IPS-11a (cell line): Measurements from ENCODE around the gene CCBE1.
"Not testable (repeated sequence)": the region's sequence is repeated elsewhere in the genome, so short reads cannot be mapped to it uniquely, and the experiment has no call there.

Experiments used
- H3K4me3 ChIP-seq: one replicate; pipeline ENCODE4 v1.5.1; 2013; ENCODE audit warnings: low read depth, low read length, control low read depth

CCBE1 gene

GRCh38 chr18:59550174-59550516 lies 147.1 kb downstream of the CCBE1 start:
- H3K4me3 ChIP-seq, result no peak overlapping the region

- H3K4me3 ChIP-seq, result no peak overlapping the region
Measured at GRCh38 chr18:59549503-59550173, 147.6 kb downstream of the CCBE1 start.

- H3K4me3 ChIP-seq, result no peak overlapping the region
Measured at GRCh38 chr18:59547581-59548182, 149.5 kb downstream of the CCBE1 start.

DNA sequence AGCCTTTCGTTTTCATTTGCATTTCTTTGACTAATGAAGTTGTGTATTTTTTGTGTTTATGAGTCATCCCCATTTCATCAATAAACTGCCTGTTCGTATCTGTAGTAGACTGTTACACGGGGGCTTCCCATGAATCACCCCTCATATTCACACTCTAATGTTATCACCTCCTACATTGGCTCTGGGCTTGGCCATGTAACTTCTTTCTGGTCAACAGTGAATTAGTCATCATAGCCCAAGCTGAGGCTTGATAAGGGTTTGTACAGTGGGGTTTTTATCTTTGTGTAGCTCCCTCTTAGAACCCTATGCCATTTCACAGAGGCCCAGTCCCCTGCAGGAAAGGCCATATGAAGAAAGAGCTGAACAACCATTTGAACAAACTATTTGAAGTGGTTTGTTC lies 151.0 kb downstream of the CCBE1 start:
- H3K4me3 ChIP-seq, result no peak overlapping the region

DNA sequence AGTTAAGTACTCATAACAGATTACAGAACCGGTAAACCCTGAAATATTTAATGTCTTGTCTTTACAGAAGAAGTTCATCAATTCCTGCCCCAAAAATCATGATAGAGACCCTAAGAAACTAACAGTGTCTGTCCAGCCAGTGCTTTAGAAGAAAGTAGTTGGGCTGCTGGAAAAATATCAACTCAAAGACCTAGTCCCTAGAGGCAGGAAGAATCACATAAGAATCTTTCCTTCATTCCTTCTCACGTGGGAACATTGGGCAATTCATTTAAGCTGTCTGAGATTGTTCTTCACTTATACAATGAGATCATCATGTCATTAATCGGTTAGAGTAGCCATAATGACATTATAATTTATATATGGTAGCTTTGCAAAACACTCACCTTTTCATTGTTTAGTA lies 156.4 kb downstream of the CCBE1 start:
- H3K4me3 ChIP-seq, result no peak overlapping the region

DNA sequence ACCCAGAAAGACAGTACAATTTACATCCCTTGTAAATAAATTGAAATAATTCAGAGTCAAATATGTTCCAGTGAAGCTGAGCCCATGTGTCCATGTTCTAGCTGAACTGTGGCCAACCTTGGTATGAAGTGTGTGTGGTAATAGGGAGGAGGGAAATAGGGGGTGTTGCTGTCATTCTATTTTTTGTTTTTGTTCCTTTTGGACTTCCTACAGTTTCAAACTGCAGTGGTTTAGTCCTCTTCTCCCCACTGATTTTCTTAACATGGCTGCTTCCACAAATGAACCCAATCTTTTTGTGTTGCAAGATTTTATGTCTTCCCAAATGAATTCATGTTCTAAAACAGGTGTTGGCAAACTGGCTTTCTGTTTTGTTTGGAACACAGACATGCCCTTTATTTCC lies 156.9 kb downstream of the CCBE1 start:
- no peak overlapping the region for H3K4me3 ChIP-seq

- H3K4me3 ChIP-seq, result no peak overlapping the region
Measured at GRCh38 chr18:59539108-59539507, 158.1 kb downstream of the CCBE1 start.

DNA sequence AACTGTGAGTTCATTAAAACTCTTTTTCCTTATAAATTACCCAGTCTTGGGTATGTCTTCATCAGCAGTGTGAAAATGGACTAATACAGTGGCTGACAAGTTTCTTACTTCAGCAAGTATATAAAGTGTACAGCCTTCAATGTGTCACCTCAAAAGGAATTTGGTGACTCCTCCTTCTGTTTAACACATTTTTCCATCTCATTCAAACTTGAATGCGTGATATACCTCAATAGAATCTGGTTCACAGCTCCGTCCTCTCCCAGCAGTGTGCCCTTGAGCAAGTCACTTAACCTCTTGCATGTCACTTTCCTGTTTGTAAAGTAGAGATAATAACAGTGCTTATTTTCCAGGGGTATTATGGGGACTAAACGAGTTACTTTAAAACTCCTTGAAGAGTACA lies 159.6 kb downstream of the CCBE1 start:
- no peak overlapping the region for H3K4me3 ChIP-seq

- H3K4me3 ChIP-seq, result no peak overlapping the region
Measured at GRCh38 chr18:59536166-59536565, 161.1 kb downstream of the CCBE1 start.

DNA sequence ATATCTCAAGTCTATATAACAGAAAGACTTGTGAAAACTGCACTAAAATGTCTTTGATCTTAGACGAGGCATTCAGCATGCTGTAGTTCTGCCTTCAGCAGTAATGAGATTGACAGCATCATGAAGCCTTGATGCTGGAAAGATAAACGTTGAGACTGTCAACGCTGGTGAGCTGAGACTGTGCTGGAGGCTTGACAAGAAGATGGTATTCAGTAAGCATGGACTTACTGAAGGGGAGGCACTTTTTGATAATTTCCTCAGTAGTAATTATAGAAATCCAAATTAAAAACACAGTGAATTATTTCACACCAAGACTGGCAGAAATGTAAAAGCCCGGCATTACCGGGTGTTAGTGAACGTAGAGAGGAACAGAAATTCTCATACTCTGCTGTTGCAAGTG lies 162.2 kb downstream of the CCBE1 start:
- no peak overlapping the region for H3K4me3 ChIP-seq

DNA sequence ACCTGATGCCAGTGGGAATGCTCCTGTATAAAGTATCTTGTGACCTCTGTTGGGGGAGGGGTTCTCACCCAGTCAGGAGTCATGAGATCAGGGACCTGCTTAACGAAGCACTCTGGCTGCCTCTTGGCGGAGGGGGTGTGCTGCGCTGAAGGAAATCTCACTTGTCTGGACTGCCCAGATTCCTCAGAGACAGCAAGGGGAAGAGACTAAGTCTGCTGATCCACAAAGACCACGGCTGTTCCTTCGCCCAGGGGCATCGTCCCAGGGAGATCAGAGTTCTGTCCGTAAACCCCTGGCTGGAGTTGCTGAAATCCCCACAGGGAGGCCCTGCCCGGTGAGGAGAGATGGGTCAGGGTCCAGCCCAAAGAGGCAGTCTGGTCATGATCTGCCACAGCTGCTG lies 168.4 kb downstream of the CCBE1 start:
- H3K4me3 ChIP-seq, result no peak overlapping the region

DNA sequence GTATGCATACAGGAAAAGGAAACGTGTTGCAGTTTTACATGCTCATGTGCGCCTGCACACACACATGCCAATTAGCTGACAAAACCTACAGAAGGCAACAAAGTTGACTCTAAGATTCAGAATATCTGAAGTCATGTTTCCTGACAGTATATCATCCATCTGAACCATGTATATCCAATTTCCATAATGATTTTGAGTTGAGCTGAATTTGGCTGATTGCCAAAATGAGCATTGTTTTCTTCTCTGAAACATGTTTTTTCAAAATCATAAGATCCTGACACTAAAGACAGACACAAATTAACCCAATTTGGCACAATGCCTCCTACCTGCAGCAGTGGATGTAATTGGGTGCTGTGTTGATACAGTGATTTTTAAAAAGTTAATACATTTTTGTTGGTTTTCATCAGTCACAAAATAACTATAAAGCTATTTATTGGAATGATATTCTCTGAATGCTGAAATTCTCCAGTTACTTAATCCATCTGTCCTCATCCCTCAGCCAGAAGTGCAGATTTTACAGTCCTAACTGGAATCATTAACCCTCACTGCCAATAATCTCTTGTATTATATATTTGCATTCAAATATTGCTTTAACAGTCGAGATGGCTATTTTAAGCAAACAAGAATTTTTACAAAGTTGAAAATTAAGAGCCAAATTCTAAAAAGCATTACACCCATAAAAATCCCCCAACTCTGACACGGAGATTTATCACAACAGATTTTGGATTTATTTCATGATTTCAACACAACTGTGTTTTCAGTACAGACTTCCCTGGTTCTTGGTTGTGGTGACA lies 176.5 kb downstream of the CCBE1 start:
- no peak overlapping the region for H3K4me3 ChIP-seq

DNA sequence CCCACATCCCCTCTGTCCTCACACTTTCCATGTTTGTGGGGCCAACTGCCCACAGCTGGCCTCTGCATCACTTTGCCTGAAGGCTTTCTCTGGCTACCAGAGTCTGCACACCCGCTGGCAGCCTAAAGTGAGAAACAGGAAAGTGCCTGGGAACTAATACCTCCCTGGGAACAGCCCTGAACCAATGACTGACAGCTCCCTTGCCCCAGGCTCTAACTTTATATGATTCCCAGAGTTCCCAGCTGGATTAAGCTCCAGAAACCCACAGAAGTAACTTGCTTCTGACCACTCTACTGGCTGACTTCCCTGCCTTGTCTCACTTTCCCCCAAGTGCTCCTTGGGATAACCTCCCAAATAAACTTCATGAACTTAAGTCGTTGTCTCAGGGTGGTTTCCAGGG lies 178.5 kb downstream of the CCBE1 start:
- no peak overlapping the region for H3K4me3 ChIP-seq

DNA sequence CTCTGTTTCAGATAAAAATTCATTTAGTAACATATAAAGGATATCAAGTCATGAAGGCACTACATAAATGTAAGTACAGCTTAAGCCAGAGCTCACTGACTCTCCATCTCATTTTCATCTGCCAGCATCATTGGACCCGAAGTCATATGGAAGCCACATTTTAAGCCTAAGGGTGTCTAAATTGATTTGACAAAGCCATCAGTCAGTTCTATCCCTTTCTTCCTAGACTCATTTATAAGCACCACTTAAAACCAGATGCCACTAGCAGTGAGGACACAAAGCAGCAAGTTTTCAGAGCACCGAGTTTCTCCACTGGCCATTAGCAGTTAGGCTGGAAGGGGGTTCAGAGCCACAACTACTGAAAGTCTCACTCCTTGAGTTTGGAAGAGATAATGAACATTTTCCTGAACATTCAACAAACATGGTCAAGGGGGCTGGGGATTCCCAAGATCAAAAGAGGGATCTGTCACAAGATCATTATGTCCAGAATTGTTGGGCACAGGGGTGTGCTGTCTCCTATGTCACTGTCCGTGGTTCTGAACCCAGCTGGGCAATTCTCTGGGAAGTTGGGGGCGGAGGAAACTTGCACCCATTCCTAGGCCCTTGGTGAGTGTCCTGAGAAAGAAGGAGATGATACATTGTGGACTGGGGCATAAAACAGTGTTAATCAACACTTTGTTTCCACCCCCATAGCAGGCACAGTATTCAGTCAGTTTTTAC lies 179.6 kb downstream of the CCBE1 start:
- H3K4me3 ChIP-seq, result no peak overlapping the region

DNA sequence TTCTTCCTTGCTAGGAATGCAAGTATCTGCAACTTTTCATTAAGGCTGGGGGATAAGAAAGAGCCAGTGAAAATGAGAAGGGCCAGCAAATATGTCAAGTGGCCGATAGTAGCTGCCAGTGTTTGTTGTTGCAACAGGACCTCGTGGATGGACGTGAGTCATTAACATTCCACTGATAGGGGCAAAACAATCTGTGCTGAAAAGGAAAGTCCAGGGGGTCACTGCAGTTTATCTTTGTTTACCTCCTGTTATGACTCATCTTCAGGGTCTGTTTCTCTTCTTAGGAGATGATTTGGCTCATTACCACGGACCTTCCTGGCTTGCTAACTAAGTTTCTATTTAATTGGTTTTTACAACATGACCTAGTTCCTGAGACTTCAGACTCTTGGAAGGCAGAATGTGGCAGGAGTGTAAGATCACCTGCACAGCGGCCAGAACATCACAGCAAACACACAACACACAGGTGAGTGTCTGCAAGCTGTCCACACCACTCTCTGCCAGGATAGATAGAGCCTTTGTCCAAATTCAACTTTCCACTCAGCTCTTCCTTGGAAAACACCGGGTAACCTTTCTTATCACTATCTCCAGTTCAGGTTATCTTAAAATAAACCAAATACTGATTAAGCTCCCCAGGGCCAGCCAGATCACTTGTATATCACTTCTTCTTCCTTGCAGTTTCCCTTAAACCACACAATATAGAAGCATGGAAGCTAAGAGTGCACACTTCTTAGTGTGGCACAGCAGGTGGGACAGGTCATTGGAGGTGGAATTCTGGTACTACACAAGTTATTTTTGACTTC lies 180.7 kb downstream of the CCBE1 start:
- H3K4me3 ChIP-seq, result no peak overlapping the region

GRCh38 chr18:59515956-59516355 lies 181.3 kb downstream of the CCBE1 start:
- not testable (repeated sequence) for H3K4me3 ChIP-seq

DNA sequence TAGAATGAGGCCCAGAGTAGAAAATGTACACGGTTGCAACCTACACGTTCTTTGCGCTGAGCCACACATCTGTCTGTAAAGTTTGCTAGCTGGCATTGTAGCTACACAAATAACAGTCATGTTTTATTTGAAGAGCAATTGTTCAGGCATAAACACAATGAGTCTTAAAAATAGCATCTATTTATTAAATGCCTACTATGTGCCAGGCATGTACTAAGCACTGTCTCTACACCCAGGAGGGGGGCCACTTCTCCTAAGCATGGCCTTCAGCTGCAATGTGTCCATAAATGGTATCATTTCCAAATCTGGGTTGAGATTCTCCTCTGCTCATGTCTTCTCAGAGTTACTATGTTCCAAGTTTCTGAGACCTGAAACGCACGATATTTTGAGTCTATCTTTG lies 182.1 kb downstream of the CCBE1 start:
- H3K4me3 ChIP-seq, result no peak overlapping the region

DNA sequence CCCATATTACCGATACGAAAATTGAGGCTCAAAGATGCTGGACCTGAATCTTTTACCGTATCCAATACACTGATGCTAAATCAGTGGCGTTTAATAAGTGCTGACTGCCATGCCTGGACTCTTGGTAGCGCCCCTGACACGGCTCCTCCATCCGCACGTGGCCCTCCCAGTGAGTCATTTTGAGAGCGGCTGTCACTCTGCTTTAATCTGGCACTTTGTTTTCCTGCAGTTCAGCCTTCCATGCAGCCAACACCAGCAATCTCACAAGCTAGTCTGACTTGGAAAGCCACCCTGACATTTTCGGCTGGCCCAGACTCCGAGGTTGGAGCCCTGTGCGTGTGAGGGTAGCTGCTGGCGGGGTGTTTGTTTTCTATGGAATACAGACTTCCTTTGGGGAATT lies 183.0 kb downstream of the CCBE1 start:
- H3K4me3 ChIP-seq, result no peak overlapping the region

DNA sequence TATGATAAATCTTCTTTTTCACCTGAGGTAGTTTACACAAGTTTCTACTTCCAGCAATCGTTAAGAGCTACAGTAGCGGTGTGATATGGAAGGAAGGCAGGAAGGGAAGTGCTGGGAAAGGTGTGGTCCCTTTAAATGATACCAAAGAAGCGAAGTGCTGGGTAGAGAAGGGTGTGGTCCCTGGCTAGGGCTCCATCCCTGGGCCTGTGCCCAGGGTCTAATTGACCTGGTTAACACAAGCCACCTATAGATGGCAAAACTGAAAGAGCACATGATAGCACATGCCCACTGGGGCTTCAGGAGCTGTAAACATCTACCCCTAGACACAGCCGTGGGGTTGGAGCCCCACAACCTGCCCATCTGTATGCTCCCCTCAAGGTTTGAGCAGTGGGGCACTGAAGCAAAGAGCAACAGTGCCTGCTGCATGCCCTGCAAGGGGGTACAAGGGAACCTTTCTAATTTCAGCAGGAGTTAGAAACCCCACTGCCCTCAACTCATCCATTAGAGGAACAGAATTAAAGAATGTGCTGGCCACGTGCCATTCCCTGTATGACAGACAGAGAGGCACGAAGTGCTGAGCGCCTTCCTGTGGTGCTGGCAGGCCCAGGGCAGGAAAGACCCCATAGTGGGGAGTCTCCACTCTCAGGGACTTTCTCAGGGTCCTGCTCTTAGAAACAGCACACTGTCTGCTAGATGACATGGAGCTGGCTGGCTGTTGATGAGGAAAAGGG lies 185.0 kb downstream of the CCBE1 start:
- H3K4me3 ChIP-seq, result no peak overlapping the region
